Endodermal cell (in vitro differentiated cells): ENCODE measurements around the gene SEC11A. TPM values are rescaled to one million over a fixed set of nuclear protein-coding genes. Genes with fewer than 3 reads are reported as not detected.

Experiments
- DNase-seq: peaks from one replicate; pipeline ENCODE4 v3.0.0-alpha.2; 2017
- H3K27ac ChIP-seq: 2 replicates; pipeline ENCODE4 v1.5.1; 2013; ENCODE audit warnings: mild to moderate bottlenecking, low read depth, low read length, moderate library complexity
- H3K27me3 ChIP-seq: 2 replicates; pipeline ENCODE4 v1.6.1; 2013; ENCODE audit warnings: mild to moderate bottlenecking, low read length, moderate library complexity; ENCODE audit not compliant: insufficient read depth, control insufficient read depth, poor library complexity, severe bottlenecking
- H3K36me3 ChIP-seq: 2 replicates; pipeline ENCODE4 v1.7.0; 2013; ENCODE audit warnings: mild to moderate bottlenecking, low read length, moderate library complexity; ENCODE audit not compliant: control insufficient read depth, insufficient read depth
- H3K4me1 ChIP-seq: one replicate; pipeline ENCODE4 v1.7.0; 2013; ENCODE audit warnings: low read length; ENCODE audit not compliant: control insufficient read depth, insufficient read depth
- H3K4me3 ChIP-seq: 2 replicates; pipeline ENCODE4 v1.5.1; 2013; ENCODE audit warnings: mild to moderate bottlenecking, low read length, moderate library complexity
- H3K9ac ChIP-seq: 2 replicates; pipeline ENCODE4 v1.6.1; 2013; ENCODE audit warnings: mild to moderate bottlenecking, low read length, moderate library complexity; ENCODE audit not compliant: poor library complexity, severe bottlenecking; ENCODE audit errors: extremely low read depth
- H3K9me3 ChIP-seq: 2 replicates; pipeline ENCODE4 v1.6.1; 2013; ENCODE audit warnings: mild to moderate bottlenecking, low read length, moderate library complexity; ENCODE audit not compliant: control insufficient read depth
- H3K27ac Mint-ChIP-seq: 2 replicates; pipeline ENCODE4 v1.8.0; 2020; ENCODE audit warnings: mixed read lengths
- H3K27me3 Mint-ChIP-seq: 2 replicates; pipeline ENCODE4 v1.8.0; 2021; ENCODE audit warnings: mild to moderate bottlenecking, mixed read lengths; ENCODE audit not compliant: insufficient read depth
- H3K36me3 Mint-ChIP-seq: 2 replicates; pipeline ENCODE4 v1.8.0; 2020; ENCODE audit warnings: low read depth, mixed read lengths
- H3K4me1 Mint-ChIP-seq: 2 replicates; pipeline ENCODE4 v1.8.0; 2020; ENCODE audit warnings: mixed read lengths
- H3K4me3 Mint-ChIP-seq: 2 replicates; pipeline ENCODE4 v1.8.0; 2020; ENCODE audit warnings: mild to moderate bottlenecking, moderate library complexity, mixed read lengths
- H3K9me3 Mint-ChIP-seq: 2 replicates; pipeline ENCODE4 v1.8.0; 2020; ENCODE audit warnings: mild to moderate bottlenecking, mixed read lengths
- WGBS, 2 experiments: methylation state at CpG; one replicate each; pipeline versions ENCODE4 v1.1.5 to v1.1.7; 2013; ENCODE audit warnings: missing lambda C conversion rate in 2 of 2, mixed read lengths in 1 of 2; ENCODE audit not compliant: insufficient coverage in 1 of 2, insufficient read length in 1 of 2; 5-methylcytosine and 5-hydroxymethylcytosine counted together
- total RNA-seq, 2 donors: library from RNA; stranded (reverse); fragmentation: NEBNext Ultra II Directional in 1 of 2; extraction: Animal tissue kit (Norgen Biotek cat#: 25700) in 1 of 2; gene quantifications; 2 replicates in 1 of 2; 3 replicates in 1 of 2; pipeline ENCODE4 v1.2.1, GENCODE V29; 2021
- TF ChIP-seq, protein P1 (sequence below): fragments of 200-600 bp; sonication (generic); conservative IDR thresholded peaks from 2 replicates; pipeline ENCODE4 v1.5.0; 2021; ENCODE audit warnings: antibody characterized with exemption, mild to moderate bottlenecking

Gene SEC11A
- total RNA-seq, 2 donors from 2014 or later: 192 to 197 TPM

DNA sequence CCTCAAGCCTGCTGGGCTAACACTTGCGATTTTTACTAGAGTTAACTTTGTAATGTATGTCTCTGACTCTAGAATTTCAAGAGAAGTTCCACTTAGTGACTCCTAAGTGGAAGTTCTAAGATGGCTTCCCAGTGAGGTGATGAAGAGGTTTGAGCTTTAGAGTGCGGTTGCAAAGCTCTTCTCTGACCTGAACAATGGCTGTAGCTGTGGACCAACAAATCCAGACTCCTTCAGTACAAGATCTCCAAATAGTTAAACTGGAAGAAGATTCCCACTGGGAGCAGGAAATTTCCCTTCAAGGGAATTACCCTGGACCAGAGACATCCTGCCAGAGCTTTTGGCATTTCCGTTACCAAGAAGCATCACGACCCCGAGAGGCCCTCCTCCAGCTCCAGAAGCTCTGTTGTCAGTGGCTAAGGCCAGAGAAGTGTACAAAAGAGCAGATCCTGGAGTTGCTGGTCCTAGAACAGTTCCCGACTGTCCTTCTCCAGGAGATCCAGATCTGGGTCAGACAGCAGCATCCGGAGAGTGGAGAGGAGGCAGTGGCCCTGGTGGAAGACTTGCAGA, 84.2 kb downstream of the SEC11A start:
- Histone ChIP-seq H3K27me3 (peaks cover 24% of the 10 kb centered on the region), H3K9ac (peak overlapping the region; percentile 7), H3K27ac (no peak overlapping the region), H3K9me3 (no peaks in the 10 kb centered on the region), H3K4me3 (peak overlapping the region; percentile 86), H3K4me1 (no peaks in the 10 kb centered on the region), H3K36me3 (peaks cover 11% of the 10 kb centered on the region)
- Mint-ChIP-seq H3K4me3 (peak overlapping the region; percentile 81), H3K36me3 (peaks cover 8% of the 10 kb centered on the region), H3K4me1 (peaks cover 20% of the 10 kb centered on the region), H3K27ac (peak overlapping the region; percentile 87), H3K27me3 (peaks cover 17% of the 10 kb centered on the region), H3K9me3 (no peaks in the 10 kb centered on the region)
- DNase-seq: no peak
- TF ChIP-seq, protein P1, sequence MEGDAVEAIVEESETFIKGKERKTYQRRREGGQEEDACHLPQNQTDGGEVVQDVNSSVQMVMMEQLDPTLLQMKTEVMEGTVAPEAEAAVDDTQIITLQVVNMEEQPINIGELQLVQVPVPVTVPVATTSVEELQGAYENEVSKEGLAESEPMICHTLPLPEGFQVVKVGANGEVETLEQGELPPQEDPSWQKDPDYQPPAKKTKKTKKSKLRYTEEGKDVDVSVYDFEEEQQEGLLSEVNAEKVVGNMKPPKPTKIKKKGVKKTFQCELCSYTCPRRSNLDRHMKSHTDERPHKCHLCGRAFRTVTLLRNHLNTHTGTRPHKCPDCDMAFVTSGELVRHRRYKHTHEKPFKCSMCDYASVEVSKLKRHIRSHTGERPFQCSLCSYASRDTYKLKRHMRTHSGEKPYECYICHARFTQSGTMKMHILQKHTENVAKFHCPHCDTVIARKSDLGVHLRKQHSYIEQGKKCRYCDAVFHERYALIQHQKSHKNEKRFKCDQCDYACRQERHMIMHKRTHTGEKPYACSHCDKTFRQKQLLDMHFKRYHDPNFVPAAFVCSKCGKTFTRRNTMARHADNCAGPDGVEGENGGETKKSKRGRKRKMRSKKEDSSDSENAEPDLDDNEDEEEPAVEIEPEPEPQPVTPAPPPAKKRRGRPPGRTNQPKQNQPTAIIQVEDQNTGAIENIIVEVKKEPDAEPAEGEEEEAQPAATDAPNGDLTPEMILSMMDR: no peak
- WGBS, 2 experiments: 61 to 75% methylated on average over 4 to 7 of the region's 7 CpGs

DNA sequence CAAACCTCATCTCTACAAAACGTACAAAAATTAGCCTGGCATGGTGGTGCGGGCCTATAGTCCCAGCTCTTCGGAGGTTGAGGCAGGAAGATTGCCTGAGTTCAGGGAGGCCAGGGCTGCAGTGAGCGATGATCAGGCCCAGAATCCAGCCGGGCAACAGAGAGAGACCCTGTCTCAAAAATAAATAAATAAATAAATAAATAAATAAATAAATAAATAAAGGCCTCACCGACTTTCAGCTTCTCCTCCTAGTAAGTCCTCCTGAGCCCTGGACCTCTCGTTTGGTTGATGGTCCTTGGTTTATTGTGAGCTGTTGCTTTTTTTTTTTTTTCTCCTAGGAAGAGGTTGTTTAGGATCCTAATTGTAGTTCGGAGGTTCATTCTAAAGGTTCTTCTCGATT, 86.9 kb downstream of the SEC11A start:
- no peaks in the 10 kb centered on the region for H3K36me3 ChIP-seq
- H3K4me3 ChIP-seq: no peak overlapping the region
- H3K4me3 Mint-ChIP-seq: no peak overlapping the region
- no peak overlapping the region for H3K27ac Mint-ChIP-seq
- DNase-seq: no peak
- H3K4me1 Mint-ChIP-seq: peaks cover 15% of the 10 kb centered on the region
- H3K9ac ChIP-seq: no peak overlapping the region
- H3K9me3 Mint-ChIP-seq: peaks cover 10% of the 10 kb centered on the region
- WGBS, 2 experiments: 88 to 100% methylated on average over 3 to 8 of the region's 9 CpGs
- peaks cover 13% of the 10 kb centered on the region for H3K27me3 ChIP-seq
- no peak overlapping the region for H3K27ac ChIP-seq
- H3K4me1 ChIP-seq: no peaks in the 10 kb centered on the region
- H3K9me3 ChIP-seq: no peaks in the 10 kb centered on the region
- peaks cover 6% of the 10 kb centered on the region for H3K27me3 Mint-ChIP-seq
- H3K36me3 Mint-ChIP-seq: peaks cover 20% of the 10 kb centered on the region
- TF ChIP-seq, protein P1: no peak

DNA sequence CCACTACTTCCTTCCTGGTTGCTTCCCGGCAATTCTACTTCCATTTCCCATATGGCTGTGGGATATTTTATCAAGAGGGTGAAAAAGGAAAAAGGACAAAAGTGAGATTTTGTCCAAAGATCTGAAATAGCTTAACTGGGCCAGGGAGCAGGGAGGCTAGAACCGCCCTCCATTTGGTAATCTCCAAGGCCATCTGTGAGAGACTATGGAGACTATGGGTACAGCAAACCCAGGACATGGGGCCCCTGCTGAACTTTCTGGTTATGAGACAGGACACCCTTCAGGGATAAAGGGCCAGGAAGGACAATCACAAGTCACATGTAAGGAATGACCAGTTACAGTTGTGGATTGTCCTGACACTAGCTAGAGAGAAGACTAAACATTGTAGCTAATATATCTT, 90.8 kb downstream of the SEC11A start:
- Mint-ChIP-seq H3K4me1 (no peaks in the 10 kb centered on the region), H3K27ac (no peak overlapping the region), H3K36me3 (peaks cover 55% of the 10 kb centered on the region), H3K4me3 (no peak overlapping the region), H3K27me3 (peaks cover 2% of the 10 kb centered on the region), H3K9me3 (peaks cover 49% of the 10 kb centered on the region)
- H3K9me3 ChIP-seq: peaks cover 34% of the 10 kb centered on the region
- H3K27me3 ChIP-seq: no peaks in the 10 kb centered on the region
- WGBS, 2 experiments: 95 to 100% methylated on average over 1 to 2 of the region's 2 CpGs
- no peak overlapping the region for H3K9ac ChIP-seq
- peaks cover 30% of the 10 kb centered on the region for H3K36me3 ChIP-seq
- DNase-seq: no peak
- H3K4me3 ChIP-seq: no peak overlapping the region
- H3K4me1 ChIP-seq: no peaks in the 10 kb centered on the region
- H3K27ac ChIP-seq: no peak overlapping the region
- TF ChIP-seq, protein P1: no peak
